GM19395 (cell line): ENCODE measurements around the gene KIF26A.

Experiments
- ATAC-seq: cut with Tn5 transposase; IDR thresholded peaks from one replicate; pipeline ENCODE4 v1.9.1; 2021; ENCODE audit warnings: mild to moderate bottlenecking, moderate library complexity; ENCODE audit not compliant: unreplicated experiment

The KIF26A gene

GRCh38 chr14:104174051-104174450, 35.7 kb downstream of the KIF26A start:
- ATAC-seq = no peak

- ATAC-seq = no peak
These were observed 36.7 kb downstream of the KIF26A start for GRCh38 chr14:104175041-104175440.

- ATAC-seq = no peak
These were observed 37.4 kb downstream of the KIF26A start for GRCh38 chr14:104175811-104176210.

- no peak for ATAC-seq
These were observed 38.2 kb downstream of the KIF26A start for GRCh38 chr14:104176611-104177010.

- ATAC-seq = no peak
These were observed 39.0 kb downstream of the KIF26A start for GRCh38 chr14:104177411-104177810.

GRCh38 chr14:104178279-104178678, 39.9 kb downstream of the KIF26A start:
- no peak for ATAC-seq

GRCh38 chr14:104179126-104179525, 40.7 kb downstream of the KIF26A start:
- no peak for ATAC-seq

GRCh38 chr14:104179564-104180129, 41.3 kb downstream of the KIF26A start:
- no peak for ATAC-seq

GRCh38 chr14:104180561-104181165, 42.3 kb downstream of the KIF26A start:
- no peak for ATAC-seq

GRCh38 chr14:104181761-104182530, 43.6 kb downstream of the KIF26A start:
- no peak for ATAC-seq

- ATAC-seq = no peak
These were observed 44.6 kb downstream of the KIF26A start for GRCh38 chr14:104182857-104183425.

GRCh38 chr14:104183796-104184195, 45.4 kb downstream of the KIF26A start:
- ATAC-seq = no peak

GRCh38 chr14:104184506-104184905, 46.1 kb downstream of the KIF26A start:
- no peak for ATAC-seq

GRCh38 chr14:104184911-104185499, 46.6 kb downstream of the KIF26A start:
- ATAC-seq = no peak

GRCh38 chr14:104185916-104186495, 47.6 kb downstream of the KIF26A start:
- no peak for ATAC-seq

- ATAC-seq = no peak
These were observed 48.2 kb downstream of the KIF26A start for GRCh38 chr14:104186575-104186974.

- no peak for ATAC-seq
These were observed 48.9 kb downstream of the KIF26A start for GRCh38 chr14:104187121-104187889.

- no peak for ATAC-seq
These were observed 49.7 kb downstream of the KIF26A start for GRCh38 chr14:104187931-104188726.

- ATAC-seq = no peak
These were observed 50.5 kb downstream of the KIF26A start for GRCh38 chr14:104188727-104189400.
